Retina (tissue), 1 donor: Measurements from ENCODE around the gene HSPB1.
"Not testable (repeated sequence)": the region's sequence is repeated elsewhere in the genome, so short reads cannot be mapped to it uniquely, and the experiment has no call there.

Experiments used
- DNase-seq: peaks from one replicate; pipeline ENCODE4 v3.0.0-alpha.2; 2016

HSPB1 gene

DNA sequence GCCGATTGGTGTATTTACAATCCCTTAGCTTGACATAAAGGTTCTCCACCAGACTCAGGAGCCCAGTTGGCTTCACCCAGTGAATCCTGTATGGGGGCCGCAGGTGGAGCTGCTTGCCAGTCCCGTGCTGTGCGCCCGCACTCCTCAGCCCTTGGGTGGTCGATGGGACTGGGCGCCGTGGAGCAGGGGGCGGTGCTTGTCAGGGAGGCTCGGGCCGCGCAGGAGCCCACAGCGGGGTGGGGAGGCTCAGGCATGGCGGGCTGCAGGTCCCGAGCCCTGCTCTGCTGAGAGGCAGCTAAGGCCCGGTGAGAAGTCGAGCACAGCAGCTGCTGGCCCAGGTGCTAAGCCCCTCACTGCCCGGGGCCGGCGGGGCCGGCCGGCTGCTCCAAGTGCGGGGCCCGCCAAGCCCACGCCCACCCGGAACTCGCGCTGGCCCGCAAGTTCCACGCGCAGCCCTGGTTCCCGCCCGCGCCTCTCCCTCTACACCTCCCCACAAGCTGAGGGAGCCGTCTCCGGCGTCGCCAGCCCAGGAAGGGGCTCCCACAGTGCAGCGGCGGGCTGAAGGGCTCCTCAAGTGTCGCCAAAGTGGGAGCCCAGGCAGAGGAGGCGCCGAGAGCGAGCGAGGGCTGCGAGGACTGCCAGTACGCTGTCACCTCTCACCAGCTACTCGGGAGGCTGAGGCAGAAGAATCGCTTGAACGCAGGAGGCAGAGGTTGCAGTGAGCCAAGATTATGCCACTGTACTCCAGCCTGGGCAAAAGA is 7.0 kb downstream of the HSPB1 start:
- not testable (repeated sequence) for DNase-seq

DNA sequence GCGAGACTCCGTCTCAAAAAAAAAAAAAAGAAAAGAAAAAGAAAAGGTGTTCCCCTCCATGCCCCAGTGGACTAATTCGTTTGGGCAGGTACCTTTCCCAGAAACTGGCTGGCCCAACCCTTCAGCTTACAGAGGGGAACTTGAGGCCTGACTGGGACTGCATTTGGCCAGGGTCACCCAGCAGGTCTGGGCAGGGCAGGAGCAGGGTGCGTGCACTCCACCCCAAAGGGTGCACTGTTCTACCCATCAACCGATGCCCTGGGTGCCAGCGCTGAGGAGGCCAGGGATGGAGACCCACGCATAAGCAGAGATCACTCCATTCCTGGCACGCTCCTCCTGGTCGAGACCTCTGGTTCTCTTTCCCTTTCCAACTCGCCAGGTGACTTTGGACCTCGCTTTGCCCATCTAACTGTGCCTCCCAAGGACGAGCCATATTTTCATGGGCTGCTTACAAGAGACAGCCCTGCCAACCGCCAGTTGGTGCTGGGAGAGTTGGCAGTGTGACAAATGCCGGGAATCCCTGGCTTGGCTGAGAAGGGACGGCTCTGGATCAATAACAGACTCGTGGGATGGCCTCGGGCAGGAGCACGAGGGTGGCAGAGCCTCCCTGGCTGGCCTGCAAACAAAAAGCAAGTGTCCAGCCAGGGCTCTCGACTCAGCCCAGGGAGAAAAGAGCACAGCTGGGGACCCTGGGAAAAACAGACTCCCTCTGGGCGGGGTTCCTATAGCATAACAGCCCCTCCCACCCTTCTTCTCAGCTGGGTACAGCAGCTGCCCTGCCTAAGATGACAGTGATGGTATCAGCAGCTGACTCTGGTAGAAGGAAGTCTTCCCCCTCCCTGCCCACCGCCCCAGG is 7.9 kb downstream of the HSPB1 start:
- DNase-seq = peak; percentile 62

DNA sequence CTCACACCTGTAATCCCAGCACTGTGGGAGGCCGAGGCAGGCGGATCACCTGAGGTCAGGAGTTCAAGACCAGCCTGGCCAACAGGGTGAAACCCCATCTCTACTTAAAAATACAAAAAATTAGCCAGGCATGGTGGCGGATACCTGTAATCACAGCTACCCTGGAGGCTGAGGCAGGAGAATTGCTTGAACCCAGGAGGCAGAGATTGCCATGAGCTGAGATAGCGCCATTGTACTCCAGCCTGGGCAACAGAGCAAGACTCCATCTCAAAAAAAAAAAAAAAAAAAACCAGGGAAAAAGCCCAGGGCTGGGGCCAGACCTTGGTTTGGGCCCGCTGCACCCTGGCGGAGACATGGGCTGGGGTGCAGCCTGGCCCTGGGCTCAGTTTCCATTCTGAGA is 9.4 kb downstream of the HSPB1 start:
- not testable (repeated sequence) for DNase-seq

DNA sequence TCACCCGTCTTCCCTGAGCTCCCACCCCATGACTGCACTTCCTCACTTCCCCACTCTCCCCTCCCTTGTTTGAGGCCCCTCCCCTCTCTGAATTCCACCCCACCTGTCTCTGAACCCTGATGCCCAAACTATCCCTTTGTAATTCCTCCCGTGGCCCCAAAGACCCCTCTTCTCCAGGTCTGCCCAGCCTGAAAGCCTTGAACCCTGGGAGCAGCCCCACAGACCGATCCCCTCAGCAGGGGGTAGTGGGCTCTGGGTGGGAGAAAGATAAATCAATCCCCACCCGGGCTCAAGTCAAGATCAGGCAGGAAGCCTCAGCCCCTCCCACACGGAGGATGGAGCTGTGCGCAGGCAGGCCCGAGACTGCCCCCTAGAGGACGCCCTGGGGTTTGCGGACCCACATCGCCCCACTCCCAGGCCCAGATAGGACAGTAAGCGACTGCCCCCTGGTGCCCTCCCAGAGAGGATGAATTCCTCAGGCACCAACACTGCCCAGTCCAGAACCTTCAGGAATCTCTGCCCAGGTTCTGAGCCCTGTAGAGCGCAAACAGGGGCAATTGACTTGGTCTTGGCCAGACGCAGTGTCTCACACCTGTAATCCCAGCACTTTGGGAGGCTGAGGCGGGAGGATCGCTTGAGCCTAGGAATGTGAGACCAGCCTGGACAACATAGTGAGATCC is 11.7 kb downstream of the HSPB1 start:
- DNase-seq = peak; percentile 95

DNA sequence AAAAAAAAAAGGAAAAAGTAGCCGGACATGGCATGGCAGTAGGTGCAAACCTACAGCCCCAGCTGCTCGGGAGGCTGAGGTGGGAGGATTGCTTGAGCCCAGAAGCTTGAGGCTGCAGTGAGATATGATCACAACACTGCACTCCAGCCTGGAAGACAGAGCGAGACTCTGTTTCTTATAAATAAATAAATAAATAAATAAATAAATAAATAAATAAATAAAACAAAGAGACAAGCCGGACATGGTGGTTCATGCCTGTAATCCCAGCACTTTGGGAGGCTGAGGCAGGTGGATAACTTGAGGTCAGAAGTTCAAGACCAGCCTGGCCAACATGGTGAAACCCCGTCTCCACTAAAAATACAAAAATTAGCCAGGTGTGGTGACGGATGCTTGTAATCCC is 12.3 kb downstream of the HSPB1 start:
- not testable (repeated sequence) for DNase-seq

DNA sequence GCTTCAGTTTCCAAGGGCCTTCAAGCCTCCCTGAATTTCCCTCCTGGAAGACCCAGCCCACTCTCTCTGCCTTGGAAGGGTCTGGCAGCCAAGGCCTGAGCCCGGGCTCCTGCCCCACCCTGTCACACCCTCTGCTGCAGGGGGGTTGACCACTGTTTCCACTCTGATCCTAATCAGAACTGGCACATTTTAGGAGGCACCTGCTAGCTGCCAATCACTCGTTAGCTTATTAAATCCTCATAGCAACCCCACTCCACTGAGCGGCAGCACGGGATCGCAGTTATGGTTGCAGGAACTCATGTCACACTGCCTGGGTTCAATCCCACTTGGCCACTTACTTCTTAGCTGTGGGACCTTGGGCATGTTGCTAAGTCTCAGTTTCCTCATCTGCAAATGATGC is 12.9 kb downstream of the HSPB1 start:
- DNase-seq = no peak

DNA sequence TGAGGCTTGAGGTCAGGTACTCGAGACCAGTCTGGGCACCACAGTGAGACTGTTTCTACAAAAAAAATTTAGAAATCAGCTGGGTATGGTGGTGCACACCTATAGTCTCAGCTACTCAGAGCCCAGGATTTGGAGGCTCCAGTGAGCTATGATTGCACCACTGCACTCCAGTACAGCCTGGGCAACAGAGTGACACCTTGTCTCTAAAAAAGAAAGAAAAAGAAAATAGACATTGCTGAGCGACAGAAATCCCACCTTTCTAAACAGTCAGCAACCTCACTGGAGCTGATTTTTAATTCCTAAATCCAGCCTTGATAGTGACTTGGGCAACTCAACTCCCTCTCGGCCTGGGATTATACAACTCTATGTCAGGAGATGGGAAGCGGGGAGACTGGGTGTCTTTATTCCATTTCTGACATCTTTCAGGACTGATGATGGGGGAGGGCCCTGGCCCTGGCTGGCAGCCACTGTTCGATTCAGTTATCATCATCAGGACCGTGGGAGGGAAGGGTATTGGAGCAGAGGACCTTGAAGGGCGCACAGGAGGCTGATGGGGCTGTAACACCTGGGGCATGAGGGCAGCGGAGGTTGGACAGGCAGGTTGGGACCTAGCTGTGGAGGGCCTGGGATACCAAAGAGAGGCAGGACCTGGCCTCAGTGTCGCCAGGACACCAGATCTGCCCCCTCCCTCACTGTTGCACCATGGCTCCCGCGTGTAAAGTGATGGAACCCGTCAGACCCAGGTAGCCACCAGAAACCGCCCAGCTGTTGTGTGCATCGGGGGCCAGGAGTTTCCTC is 14.7 kb downstream of the HSPB1 start:
- DNase-seq = no peak

DNA sequence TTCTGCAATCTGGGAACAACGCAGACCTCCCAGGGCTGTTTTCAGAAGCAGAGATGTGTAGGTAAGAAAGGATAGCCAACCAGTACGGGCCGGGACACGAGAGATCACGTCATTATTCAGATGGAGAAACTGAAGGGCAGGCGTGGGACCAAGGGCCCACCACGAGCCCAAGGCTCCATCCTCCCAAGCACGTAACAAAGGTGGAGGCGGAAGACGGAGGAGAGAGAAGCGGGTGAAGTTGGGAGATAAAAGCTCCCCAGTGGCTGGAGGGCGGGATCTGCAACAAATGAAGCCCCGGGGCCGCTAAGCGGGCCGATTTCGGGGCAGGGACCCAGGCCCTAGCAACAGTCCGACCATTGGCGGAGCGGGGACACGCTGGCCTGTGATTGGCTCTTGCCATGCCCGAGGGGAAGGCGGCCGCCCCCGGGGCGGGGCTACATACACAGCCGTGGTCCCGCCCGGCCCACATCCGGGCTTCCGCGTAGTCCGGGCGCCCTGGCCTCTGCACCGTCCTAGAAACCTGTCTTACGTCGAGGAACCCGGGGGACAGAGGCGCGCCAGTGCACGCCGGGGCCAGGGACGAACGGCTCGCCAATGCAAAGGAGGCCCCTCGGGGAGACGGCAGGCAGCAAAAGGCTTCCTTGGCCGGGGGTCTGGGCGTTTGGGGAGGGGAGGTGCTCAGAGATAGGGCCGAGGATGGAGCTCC is 15.5 kb downstream of the HSPB1 start:
- DNase-seq = peak; percentile 96

DNA sequence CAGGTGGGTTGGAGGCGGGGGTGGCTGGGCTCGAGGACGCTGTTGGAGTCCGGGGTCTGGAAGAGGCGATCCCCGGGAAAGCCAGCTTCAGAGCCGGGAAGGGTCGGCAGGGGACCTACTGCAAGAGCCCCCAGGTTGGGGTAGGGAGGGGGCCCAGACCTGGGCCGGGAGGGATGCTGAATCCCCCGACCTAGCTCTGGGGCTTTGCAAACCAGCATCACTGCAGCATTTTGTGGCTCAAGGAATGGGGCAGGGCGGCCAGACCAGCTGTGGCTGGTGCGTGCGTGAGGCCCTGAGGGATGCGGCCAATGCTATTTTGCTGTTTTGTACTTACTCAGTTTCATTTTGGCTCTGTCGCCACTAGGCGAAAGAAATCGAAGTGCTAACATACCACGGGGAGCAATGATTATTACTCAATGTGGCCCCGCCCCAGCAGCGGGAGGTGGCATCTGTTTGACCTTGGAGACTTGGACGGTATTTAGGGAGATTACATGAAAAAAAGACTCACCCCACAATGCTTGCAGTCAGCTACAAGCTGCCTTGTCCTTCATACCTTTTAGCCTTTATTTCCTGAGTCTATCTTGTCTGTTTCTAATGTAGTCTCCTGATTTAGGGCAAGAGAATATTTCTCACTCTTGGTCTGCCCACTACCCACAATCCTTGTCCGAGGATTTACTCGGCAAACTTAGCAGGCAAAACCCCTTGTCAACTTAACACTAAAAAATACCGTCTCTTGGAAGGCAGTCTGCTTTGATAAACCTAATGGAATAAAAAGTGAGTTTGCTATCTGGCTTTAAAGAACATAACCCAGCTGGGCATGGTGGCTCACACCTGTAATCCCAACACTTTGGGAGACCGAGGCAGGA is 16.2 kb downstream of the HSPB1 start:
- peak; percentile 84 for DNase-seq

DNA sequence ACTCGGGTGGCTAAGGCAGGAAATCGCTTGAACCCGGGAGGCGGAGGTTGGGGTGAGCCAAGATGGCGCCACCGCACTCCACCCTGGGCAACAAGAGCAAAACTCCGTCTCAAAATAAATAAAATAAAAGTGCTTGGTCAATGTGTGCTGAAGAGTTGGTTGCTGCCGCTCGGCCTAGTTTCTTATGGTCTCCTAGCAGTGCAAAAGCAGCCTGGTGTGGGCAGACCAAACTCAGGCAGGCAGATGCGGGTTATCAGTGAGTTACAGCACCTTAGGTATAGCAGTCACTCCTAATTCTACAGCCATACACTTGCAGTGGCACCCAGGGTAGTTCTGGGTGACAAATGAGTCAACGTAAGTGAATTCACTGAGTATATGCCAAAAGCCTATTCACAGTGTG is 22.6 kb downstream of the HSPB1 start:
- no peak for DNase-seq

DNA sequence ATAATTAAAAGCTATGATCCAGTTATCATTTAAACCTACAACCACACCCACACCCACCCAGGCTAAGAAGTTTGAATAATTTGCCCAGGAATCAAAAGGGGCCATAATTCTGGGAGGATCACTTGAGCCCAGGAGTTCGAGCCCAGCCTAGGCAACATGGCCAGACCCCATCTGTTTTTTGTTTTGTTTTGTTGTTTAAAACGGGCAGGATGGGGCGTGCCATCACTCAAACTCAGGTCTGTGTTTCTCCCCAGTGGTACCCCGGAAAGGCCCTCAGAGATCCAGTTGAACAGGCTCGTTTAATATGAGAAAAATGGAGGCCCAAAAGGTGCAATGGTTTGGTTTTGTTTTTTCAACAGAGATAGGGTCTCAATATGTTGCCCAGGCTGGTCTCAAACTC is 23.3 kb downstream of the HSPB1 start:
- no peak for DNase-seq

DNA sequence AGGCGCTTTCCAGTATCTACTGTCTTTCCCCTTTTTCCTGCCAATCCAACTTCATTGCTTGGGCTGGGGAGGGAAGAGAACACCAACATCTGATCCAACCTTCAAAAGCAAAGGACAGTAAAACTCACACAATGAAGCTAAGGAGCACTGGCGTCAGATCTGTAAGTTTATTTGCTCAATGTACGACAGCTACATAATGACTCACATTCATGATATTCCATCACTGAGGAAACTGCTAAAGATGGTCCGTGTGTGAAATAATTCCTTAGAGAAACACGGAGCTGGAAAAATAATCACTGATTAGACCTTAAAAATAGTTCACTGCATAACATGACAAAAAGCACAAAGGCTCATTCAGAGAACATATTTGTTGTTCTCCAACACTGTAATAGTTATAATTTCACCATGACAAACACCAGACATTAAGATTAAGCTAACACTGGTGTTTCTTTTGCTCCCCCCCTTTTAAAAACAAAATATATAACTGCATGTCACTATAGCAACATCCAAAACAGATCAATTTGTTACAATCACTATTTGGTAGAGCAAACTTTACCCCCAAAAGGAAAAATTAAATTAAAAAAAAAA is 24.3 kb downstream of the HSPB1 start:
- no peak for DNase-seq

DNA sequence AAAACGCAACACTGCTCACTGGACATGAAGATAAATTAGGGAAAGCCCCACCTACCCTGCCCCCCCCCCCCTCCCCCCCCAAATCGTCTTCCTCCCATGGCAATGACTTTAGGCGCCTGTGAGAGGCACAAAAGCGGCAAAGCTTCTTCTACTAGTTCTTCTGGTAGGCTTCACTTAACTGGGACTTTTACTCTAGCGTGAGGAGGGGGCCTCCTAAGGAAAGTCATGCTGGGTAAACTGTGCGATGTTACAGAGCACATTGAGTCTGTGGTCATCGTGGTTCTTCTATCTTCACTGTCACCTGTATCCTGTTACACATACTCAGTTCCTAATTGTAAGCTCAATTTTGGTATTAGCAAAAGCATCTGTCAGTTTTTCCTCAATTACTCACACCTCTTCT is 25.1 kb downstream of the HSPB1 start:
- no peak for DNase-seq

DNA sequence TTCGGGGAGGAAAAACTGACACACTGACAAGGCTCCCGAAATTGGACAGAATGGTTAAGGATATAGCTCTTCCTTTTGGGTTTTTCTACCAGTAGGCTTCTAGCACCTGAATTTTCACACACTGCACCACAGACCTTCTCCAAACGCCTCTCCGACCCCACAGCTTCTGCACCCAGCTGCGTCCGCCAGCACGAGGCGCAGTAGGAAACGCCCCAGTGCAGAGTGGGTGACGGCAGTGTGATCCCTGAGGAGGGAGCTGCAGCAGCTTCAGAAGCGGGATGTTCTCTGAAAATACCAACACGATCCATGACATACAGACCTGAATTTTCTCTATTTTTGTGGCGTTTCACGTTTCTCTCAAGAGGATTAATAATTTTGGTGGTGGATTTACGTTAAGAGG is 25.9 kb downstream of the HSPB1 start:
- DNase-seq = no peak

DNA sequence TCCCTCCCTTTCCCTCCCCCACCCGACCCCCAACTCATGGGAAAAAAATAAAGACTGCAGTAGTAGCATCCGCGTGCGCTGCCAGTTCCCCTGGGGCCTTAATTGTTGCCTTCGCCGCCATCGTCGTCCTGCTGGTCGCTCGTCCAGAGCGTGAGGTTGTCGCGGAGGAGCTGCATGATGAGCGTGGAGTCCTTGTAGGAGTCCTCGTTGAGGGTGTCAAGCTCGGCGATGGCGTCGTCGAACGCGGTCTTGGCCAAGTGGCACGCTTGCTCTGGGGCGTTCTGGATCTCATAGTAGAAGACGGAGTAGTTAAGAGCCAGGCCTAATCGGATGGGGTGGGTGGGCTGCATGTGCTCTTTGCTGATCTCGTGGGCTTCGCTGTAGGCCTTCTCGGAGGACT is 27.0 kb downstream of the HSPB1 start:
- DNase-seq = no peak

DNA sequence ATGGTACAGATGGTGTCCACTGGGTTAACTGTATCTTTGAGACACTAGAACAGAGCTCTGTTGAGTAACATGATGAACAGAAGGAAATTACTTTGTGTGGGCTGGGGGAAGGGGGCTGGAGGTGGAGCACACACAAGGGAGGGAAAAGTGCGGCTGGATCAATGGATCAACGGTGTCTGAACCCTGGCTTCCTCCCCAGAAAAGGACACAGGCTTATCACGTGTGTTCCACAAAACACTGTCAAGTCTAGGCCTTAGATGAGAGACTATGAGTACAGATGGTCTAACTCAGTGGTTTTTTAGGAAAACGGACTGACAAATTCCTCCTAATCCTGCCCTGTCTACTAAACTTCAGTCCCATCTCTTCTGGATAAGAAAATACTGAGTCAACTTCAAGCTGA is 27.8 kb downstream of the HSPB1 start:
- no peak for DNase-seq

DNA sequence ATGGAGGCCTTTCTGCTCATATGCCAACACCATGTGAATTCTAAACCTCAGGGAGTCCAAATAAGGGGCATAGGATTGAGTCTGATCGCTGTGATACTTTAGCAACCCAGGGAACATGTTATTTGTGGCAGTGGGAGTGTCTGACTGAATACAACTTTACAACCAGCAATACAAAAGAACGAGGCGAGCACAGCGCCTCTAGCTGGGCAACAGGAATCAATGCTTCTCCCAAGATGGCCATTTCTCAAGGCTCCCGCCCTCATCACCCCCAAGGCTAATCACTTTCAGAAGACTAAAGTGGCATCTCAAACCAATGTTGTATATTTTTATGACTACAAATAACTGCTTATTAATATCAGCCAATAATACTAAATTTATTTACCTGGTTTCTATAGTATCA is 28.2 kb downstream of the HSPB1 start:
- no peak for DNase-seq

DNA sequence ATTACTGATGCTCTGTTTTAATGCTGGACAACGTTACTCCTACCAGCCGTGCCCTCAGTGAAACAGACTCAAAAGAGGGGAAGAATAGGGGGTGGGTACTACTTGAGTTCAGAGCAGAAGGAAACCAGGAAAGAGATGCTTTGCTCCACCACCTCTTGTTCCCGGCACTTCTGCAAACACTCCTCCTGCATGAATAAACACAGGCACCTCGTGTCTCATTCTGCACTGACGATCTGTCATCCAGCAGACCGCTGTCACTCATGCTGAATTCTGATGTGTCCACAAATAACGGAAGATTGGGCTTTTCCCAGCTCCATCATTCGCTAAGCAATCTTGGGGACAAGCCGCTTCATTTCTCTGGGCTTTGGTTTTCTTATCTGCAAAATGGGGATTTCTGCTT is 29.6 kb downstream of the HSPB1 start:
- no peak for DNase-seq

DNA sequence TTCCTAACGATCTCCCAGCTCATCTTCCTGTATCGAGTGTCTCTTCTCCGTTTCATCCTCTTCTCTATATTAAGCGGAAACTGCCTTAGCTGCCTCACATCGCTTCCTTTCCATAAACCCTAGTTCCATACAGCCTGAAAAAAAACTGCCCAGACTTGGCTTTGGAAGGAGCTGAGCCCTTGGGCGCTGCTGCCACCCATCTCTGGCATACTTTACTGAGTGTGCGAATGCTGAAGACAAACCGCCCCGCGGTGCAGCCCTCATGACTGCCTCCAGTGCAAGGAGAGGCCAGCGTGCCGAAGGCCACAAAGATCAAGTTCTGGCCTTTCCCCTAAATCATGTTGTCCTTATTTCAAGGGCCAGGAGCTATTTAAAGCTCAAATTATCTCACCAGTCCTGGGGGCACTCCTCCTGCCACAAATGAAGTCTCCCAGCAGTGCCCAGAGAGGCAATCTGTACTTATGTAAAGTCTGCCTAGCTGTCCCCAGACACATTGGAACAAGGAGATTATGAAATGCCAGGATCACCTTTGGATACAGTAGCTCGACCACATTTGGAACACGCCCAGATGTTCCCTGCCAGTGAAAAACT is 31.1 kb downstream of the HSPB1 start:
- DNase-seq = no peak

DNA sequence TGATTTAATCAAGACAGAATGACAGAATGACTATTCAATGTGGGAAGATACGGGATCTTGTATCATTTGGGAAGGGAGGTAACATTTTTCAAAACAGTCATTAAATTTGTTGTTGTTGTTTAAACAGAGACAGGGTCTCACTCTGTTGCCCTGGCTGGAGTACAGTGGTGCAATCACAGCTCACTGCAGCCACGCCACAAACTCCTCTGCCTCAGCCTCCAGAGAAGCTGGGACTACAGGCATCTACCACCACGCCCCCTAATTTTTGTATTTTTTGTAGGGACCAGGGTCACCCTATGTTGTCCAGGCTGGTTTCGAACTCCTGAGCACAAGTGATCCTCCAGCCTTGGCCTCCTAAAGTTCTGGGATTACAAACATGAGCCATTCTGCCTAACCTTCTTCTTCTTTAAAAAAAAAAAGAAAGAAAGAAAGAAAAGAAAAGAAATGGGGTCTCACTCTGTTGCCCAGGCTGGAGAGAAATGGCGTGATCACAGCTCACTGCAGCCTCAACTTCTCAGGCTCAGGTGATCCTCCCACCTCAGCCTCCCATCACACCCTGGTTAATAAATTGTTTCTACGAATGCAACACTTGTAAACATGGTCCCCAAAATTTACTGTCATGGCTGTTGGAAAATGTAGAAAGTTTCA is 32.0 kb downstream of the HSPB1 start:
- DNase-seq = no peak
